ENCODE results near the gene STAP2. TPM values are rescaled to one million over a fixed set of nuclear protein-coding genes. Genes with fewer than 3 reads are reported as not detected.

STAP2 gene
- total and polyA plus RNA-seq, 9 of the 15 experiments (the other 6 are each of a cell fraction or from before 2014, with no cell fraction given): 1.2 to 9.8 (median 4.5) TPM

DNA sequence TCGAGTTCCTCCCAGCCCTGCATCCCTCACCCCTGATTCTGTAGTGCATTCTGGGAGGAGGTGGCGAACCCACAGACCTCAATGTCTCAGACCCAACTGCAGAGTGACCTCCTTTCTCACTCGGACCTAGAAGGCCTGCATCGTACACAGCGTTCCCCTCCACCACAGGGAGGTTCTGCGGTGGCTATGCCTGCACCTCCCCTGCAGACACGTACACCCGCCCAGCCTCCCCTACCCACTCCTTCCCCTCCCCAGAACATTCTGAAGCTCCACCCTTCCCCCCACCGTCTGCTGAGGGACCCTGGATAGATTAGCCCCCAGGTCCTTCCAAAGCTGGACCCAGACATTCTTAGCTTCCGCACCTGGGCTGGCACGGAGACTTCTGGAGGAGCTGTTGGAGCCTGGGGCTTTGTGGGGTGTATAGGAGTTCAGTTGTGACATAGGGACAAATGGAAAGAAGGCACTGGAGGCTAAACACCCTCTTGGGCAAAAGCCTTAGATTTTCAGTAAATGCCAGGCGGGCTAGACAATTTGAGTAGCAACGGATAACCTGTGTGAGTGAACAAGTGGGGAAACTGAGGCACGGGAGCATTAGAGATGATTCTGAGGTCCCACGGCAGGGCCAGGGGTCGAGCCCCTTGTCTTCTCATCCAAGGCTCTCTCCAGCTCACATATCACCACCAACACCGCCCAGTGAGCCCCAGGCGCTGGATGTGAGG, 34.6 kb downstream of the STAP2 start:
- no peaks in the 10 kb centered on the region for H3K36me3 ChIP-seq (ENCODE audit: control insufficient read depth, insufficient read depth, low read length)
- H3K4me1 ChIP-seq (replicated peaks in 1 of 2; ENCODE audit: control insufficient read depth in 2 of 2, insufficient read depth in 2 of 2, low read length in 2 of 2): peaks cover 7 to 22% of the 10 kb centered on the region in 2 experiments; a peak in 4 of 5 replicates
- 27% methylated on average over 12 of the region's 18 CpGs for WGBS (ENCODE audit: insufficient coverage, low coverage, missing lambda C conversion rate)
- intact Hi-C loops (cut with micrococcal nuclease) (no loop called here), in situ Hi-C loops (cut with MboI) (no loop called here)
- no peak for ATAC-seq
- no TSS peak for BruUV-seq (replicated peaks)
- no peaks in the 10 kb centered on the region for H4K20me1 ChIP-seq (replicated peaks; ENCODE audit: control insufficient read depth, insufficient read depth, low read length)
- peaks cover 0 to 5% of the 10 kb centered on the region in 2 experiments; a peak in 1 of 5 replicates for H3K27me3 ChIP-seq (ENCODE audit: control insufficient read depth in 2 of 2, insufficient read depth in 2 of 2, low read length in 2 of 2)
- H3K9me1 ChIP-seq (ENCODE audit: control insufficient read depth, insufficient read depth, low read length): no peaks in the 10 kb centered on the region
- H3K79me2 ChIP-seq (ENCODE audit: control insufficient read depth, insufficient read depth, low read length): no peaks in the 10 kb centered on the region
- no peaks in the 10 kb centered on the region for H3K9me3 ChIP-seq (replicated peaks; ENCODE audit: control insufficient read depth, insufficient read depth, low read depth, low read length)
- no peak for DNase-seq (ENCODE audit: extremely low read depth in 1 of 4, low spot score in 3 of 4)
- H3K27ac ChIP-seq (ENCODE audit: extremely low read depth, low read depth, low read length): no peak overlapping the region
- TF ChIP-seq PHTF2 (CRISPR knock-in tag; IDR thresholded peaks at IDR 0.05) (no peak), BCOR (IDR thresholded peaks at IDR 0.05) (peak; percentile 78), SPI1 (IDR thresholded peaks at IDR 0.05; ENCODE audit: borderline replicate concordance, low read depth, low read length) (no peak), SAP30 (IDR thresholded peaks at IDR 0.05; ENCODE audit: borderline replicate concordance, insufficient read depth, low read depth, low read length, poor library complexity, severe bottlenecking) (no peak)
- TF ChIP-seq, protein P1, sequence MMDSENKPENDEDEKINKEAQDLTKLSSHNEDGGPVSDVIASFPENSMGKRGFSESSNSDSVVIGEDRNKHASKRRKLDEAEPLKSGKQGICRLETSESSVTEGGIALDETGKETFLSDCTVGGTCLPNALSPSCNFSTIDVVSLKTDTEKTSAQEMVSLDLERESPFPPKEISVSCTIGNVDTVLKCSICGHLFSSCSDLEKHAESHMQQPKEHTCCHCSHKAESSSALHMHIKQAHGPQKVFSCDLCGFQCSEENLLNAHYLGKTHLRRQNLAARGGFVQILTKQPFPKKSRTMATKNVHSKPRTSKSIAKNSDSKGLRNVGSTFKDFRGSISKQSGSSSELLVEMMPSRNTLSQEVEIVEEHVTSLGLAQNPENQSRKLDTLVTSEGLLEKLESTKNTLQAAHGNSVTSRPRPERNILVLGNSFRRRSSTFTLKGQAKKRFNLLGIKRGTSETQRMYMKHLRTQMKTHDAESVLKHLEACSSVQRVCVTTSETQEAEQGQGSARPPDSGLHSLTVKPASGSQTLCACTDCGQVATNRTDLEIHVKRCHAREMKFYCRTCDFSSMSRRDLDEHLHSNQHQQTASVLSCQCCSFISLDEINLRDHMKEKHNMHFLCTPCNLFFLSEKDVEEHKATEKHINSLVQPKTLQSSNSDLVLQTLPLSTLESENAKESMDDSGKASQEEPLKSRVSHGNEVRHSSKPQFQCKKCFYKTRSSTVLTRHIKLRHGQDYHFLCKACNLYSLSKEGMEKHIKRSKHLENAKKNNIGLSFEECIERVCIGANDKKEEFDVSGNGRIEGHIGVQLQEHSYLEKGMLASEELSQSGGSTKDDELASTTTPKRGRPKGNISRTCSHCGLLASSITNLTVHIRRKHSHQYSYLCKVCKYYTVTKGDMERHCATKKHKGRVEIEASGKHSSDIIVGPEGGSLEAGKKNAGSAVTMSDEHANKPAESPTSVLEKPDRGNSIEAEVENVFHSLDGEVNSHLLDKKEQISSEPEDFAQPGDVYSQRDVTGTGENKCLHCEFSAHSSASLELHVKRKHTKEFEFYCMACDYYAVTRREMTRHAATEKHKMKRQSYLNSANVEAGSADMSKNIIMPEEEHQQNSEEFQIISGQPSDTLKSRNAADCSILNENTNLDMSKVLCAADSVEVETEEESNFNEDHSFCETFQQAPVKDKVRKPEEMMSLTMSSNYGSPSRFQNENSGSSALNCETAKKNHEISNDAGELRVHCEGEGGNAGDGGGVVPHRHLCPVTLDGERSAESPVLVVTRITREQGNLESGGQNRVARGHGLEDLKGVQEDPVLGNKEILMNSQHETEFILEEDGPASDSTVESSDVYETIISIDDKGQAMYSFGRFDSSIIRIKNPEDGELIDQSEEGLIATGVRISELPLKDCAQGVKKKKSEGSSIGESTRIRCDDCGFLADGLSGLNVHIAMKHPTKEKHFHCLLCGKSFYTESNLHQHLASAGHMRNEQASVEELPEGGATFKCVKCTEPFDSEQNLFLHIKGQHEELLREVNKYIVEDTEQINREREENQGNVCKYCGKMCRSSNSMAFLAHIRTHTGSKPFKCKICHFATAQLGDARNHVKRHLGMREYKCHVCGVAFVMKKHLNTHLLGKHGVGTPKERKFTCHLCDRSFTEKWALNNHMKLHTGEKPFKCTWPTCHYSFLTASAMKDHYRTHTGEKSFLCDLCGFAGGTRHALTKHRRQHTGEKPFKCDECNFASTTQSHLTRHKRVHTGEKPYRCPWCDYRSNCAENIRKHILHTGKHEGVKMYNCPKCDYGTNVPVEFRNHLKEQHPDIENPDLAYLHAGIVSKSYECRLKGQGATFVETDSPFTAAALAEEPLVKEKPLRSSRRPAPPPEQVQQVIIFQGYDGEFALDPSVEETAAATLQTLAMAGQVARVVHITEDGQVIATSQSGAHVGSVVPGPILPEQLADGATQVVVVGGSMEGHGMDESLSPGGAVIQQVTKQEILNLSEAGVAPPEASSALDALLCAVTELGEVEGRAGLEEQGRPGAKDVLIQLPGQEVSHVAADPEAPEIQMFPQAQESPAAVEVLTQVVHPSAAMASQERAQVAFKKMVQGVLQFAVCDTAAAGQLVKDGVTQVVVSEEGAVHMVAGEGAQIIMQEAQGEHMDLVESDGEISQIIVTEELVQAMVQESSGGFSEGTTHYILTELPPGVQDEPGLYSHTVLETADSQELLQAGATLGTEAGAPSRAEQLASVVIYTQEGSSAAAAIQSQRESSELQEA (IDR thresholded peaks at IDR 0.05; ENCODE audit: low read depth): no peak
- peak overlapping the region; percentile 16; the same call in 1 of the 2 replicates for H3K4me3 ChIP-seq
- peak overlapping the region; percentile 63 for H3K4me2 ChIP-seq (ENCODE audit: insufficient read depth, low read length)
- POLR2A ChIA-PET: interaction anchor here (0.5 to 1.1 kb wide), 3 partner anchors 9 to 121 kb away, joined by 3 read pairs; no protein-coding TSS in a partner anchor
- peak overlapping the region; percentile 71; the same call in 1 of the 2 replicates for H2AFZ ChIP-seq (ENCODE audit: low read depth, low read length)
- peak; percentile 77 for FAIRE-seq
- CTCF ChIA-PET (ENCODE audit: low intra/inter-chr PET ratio): no interaction called here
- H3K9ac ChIP-seq (ENCODE audit: insufficient read depth in 1 of 2, low read depth in 2 of 2, low read length in 2 of 2): peak overlapping the region in 1 of 2 experiments; percentile 24; a peak in 1 of 4 replicates
